Measurements from ENCODE around the gene SPRYD3.

SPRYD3 gene

DNA sequence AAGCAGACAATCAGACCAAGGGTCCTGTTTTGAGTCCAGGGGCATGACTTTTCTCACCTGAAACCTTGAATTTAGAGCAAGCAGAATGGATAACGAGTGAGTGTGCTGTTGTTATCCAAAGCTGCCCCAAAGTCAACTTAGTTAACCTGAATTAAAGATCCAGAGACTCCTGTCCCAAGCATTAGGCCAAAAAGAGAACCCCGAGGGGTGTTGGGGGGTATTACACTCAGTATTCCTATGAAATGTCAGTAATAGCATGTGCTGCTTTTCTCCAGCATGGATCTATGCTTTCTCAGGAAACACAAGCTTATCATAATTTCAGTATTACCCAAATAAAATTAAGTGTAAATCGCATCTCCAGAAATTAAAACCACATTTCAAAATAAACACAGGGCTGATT lies 53.9 kb downstream of the SPRYD3 start:
- no peak for DNase-seq (ENCODE audit: low read depth in 2 of 2)

DNA sequence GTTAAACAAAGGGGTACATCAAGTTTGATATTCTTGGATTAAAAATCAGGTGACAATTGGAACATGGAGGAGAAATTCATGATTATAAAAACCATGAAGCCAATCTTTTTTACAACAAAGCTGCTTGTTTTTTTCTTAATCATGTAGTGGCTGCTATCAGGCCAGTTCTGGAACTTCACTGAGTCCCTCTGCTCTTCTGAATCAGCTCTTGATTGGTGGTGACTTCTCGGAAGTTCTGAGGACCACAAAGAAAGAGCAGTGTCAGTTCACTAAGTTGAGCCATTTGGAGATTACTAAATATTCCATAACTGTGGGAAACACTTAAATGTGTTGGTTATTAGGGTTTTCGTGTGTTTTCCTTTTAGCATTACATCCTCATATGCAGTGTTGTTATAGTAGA lies 64.5 kb downstream of the SPRYD3 start:
- no peak for DNase-seq (ENCODE audit: low read depth in 2 of 2)

Measured in stimulated activated CD4-positive, alpha-beta T cell treated with anti-CD3 and anti-CD28 coated beads, Interleukin-12 subunit alpha, Interleukin-12 subunit beta, amount 100 ng/mL, for 24 hours (primary cell).